Endothelial cell (in vitro differentiated cells): ENCODE data around the gene YAE1. TPM values are rescaled to one million over a fixed set of nuclear protein-coding genes. Genes with fewer than 3 reads are reported as not detected.

ENCODE experiments used
- DNase-seq: peaks from one replicate; pipeline ENCODE4 v3.0.0; 2021; ENCODE audit warnings: low spot score
- H3K27ac Mint-ChIP-seq: one replicate; pipeline ENCODE4 v1.8.0; 2021; ENCODE audit warnings: mixed read lengths, inconsistent platforms; ENCODE audit not compliant: unreplicated experiment
- H3K27me3 Mint-ChIP-seq: one replicate; pipeline ENCODE4 v1.8.0; 2021; ENCODE audit warnings: mild to moderate bottlenecking, moderate library complexity, mixed read lengths, inconsistent platforms; ENCODE audit not compliant: unreplicated experiment
- H3K36me3 Mint-ChIP-seq: one replicate; pipeline ENCODE4 v1.8.0; 2021; ENCODE audit warnings: mild to moderate bottlenecking, low read depth, mixed read lengths, inconsistent platforms; ENCODE audit not compliant: unreplicated experiment
- H3K4me1 Mint-ChIP-seq: one replicate; pipeline ENCODE4 v1.8.0; 2021; ENCODE audit warnings: mild to moderate bottlenecking, mixed read lengths, inconsistent platforms; ENCODE audit not compliant: unreplicated experiment
- H3K4me3 Mint-ChIP-seq: one replicate; pipeline ENCODE4 v1.8.0; 2021; ENCODE audit warnings: mild to moderate bottlenecking, mixed read lengths, inconsistent platforms; ENCODE audit not compliant: unreplicated experiment
- H3K9me3 Mint-ChIP-seq: one replicate; pipeline ENCODE4 v1.8.0; 2021; ENCODE audit warnings: mixed read lengths, inconsistent platforms; ENCODE audit not compliant: unreplicated experiment
- total RNA-seq: library from RNA; stranded (reverse); fragmentation: NEBNext Ultra II Directional; extraction: Animal tissue kit (Norgen Biotek cat#: 25700); gene quantifications from one replicate; pipeline ENCODE4 v1.2.1, GENCODE V29; 2021; ENCODE audit not compliant: unreplicated experiment
- TF ChIP-seq, protein P1 (sequence below): fragments of 200-600 bp; sonication (generic); IDR thresholded peaks from one replicate; pipeline ENCODE4 v1.5.0; 2021; ENCODE audit warnings: antibody characterized with exemption; ENCODE audit not compliant: unreplicated experiment

The YAE1 gene
- total RNA-seq, 1 donor from 2014 or later, result 13.4 TPM

DNA sequence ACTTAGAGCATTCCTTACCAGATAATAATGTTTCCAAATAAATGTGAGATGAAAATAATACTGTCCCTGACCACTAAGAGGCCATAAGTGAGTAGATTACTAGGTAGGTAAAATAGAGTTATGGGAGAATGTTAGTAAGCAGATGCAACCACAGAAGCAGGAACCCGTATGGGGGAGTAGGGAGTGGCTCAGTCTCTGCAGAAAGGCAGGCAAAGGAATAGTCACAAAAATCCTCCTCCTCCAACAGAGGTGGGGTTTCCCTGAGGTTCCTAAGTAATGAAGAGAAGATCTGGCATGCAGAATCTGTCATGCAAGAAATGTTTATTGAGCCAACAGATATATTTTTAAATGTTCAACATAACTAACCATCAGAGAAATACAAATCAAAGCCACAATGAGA is 9.0 kb upstream of the YAE1 start:
- peaks cover 9% of the 10 kb centered on the region for H3K4me1 Mint-ChIP-seq
- no peak overlapping the region for H3K4me3 Mint-ChIP-seq
- no peaks in the 10 kb centered on the region for H3K9me3 Mint-ChIP-seq
- H3K36me3 Mint-ChIP-seq, result no peaks in the 10 kb centered on the region
- DNase-seq, result no peak
- peaks cover 3% of the 10 kb centered on the region for H3K27me3 Mint-ChIP-seq
- no peak overlapping the region for H3K27ac Mint-ChIP-seq
- TF ChIP-seq, protein P1, sequence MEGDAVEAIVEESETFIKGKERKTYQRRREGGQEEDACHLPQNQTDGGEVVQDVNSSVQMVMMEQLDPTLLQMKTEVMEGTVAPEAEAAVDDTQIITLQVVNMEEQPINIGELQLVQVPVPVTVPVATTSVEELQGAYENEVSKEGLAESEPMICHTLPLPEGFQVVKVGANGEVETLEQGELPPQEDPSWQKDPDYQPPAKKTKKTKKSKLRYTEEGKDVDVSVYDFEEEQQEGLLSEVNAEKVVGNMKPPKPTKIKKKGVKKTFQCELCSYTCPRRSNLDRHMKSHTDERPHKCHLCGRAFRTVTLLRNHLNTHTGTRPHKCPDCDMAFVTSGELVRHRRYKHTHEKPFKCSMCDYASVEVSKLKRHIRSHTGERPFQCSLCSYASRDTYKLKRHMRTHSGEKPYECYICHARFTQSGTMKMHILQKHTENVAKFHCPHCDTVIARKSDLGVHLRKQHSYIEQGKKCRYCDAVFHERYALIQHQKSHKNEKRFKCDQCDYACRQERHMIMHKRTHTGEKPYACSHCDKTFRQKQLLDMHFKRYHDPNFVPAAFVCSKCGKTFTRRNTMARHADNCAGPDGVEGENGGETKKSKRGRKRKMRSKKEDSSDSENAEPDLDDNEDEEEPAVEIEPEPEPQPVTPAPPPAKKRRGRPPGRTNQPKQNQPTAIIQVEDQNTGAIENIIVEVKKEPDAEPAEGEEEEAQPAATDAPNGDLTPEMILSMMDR, result no peak

DNA sequence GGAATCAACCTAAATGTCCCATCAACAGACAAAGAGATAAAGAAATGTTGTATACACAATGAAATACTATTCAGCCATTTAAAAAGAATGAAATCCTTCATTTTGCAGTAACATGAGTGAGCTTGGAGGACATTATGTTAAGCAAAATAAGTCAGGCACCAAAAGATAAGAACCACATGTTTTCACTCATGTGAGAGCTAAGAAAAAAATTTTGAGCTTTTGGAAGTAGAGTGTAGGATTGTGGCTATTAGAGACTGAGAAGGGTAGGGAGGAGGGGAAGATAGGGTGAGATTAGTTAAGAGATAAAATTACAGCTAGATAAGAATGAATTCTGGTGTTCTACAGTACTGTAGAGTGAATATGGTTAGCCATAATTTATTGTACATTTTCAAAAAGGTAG is 8.3 kb upstream of the YAE1 start:
- Mint-ChIP-seq H3K4me1 (peaks cover 9% of the 10 kb centered on the region), H3K36me3 (no peaks in the 10 kb centered on the region), H3K4me3 (no peak overlapping the region), H3K27ac (no peak overlapping the region), H3K9me3 (no peaks in the 10 kb centered on the region), H3K27me3 (peaks cover 3% of the 10 kb centered on the region)
- TF ChIP-seq, protein P1, result no peak
- DNase-seq, result no peak

DNA sequence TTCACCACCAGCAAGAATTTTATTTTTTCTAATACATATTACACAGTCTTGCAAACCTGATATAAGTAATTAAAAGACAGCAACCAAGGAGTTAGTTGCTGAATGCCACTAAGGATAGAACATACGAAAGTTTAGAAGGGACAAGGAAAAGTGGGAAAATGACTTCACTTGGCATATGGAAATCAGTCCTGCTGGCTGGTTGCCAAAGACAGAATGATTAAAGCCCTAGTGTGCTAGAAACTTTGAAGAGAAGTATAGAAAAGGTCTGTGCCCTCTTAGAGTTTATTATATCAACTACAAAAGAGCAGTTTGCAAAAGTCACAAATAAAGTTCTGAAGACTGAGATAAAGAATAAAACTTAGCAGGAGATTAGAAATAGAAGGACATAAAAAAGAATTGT is 5.8 kb upstream of the YAE1 start:
- Mint-ChIP-seq H3K4me3 (no peak overlapping the region), H3K27me3 (peaks cover 3% of the 10 kb centered on the region), H3K9me3 (no peaks in the 10 kb centered on the region), H3K27ac (no peak overlapping the region), H3K4me1 (peaks cover 9% of the 10 kb centered on the region), H3K36me3 (no peaks in the 10 kb centered on the region)
- no peak for DNase-seq
- TF ChIP-seq, protein P1, result no peak

DNA sequence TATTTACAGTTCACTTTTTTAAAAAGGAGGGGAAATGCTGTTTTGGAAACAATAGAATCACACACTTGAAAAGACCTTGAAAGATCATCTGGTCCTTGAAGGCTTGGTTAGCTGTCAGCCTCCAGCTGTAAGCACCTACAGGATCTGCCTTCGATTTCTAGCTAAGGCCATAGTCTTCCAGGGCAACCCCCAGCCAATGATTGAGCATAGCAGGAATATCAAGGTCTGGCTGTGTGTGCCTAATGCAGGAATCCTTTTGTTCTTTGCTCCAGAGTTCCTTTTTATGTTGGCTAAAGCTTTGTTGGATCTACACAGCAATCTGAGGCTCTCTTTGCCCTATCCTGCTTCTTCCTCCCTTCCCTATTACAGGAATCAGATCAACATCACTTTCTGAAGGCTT is 5.2 kb upstream of the YAE1 start:
- TF ChIP-seq, protein P1, result no peak
- H3K4me3 Mint-ChIP-seq, result no peak overlapping the region
- no peak overlapping the region for H3K27ac Mint-ChIP-seq
- peaks cover 3% of the 10 kb centered on the region for H3K27me3 Mint-ChIP-seq
- no peaks in the 10 kb centered on the region for H3K9me3 Mint-ChIP-seq
- DNase-seq, result no peak
- no peaks in the 10 kb centered on the region for H3K36me3 Mint-ChIP-seq
- peaks cover 9% of the 10 kb centered on the region for H3K4me1 Mint-ChIP-seq

DNA sequence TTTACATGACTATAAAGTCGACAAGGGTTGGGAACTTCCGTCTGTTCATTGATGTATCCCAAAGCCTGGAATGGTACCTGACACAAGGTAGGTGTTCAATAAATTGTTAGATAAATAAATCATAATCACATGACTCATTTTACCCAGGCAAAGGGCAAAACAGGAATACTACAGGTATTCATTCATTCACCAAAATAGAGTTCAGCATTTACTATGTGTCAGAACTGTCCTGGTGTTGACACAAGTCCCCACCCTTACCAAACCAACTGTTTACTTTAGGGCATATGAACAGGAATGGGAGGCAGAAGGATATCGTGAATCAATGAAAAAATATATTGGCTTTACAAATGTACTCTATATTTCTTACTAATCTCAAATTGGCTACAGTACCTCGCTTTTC is 666 bp upstream of the YAE1 start:
- TF ChIP-seq, protein P1, result no peak
- peaks cover 18% of the 10 kb centered on the region for H3K4me1 Mint-ChIP-seq
- H3K27me3 Mint-ChIP-seq, result no peaks in the 10 kb centered on the region
- peak overlapping the region; percentile 99 for H3K4me3 Mint-ChIP-seq
- H3K9me3 Mint-ChIP-seq, result no peaks in the 10 kb centered on the region
- DNase-seq, result no peak
- H3K36me3 Mint-ChIP-seq, result no peaks in the 10 kb centered on the region
- H3K27ac Mint-ChIP-seq, result peak overlapping the region; percentile 95
